ENCODE measurements around the gene CELA3A. TPM values are rescaled to one million over a fixed set of nuclear protein-coding genes. Genes with fewer than 3 reads are reported as not detected.
"Not testable (repeated sequence)": the region's sequence is repeated elsewhere in the genome, so short reads cannot be mapped to it uniquely, and the experiment has no call there.

Gene CELA3A
- total RNA-seq, 3 donors from 2014 or later (not counting 1 experiment from before 2014, with no cell fraction given): not detected

GRCh38 chr1:21970523-21970922, 30.9 kb upstream of the CELA3A start:
- H3K27me3 Mint-ChIP-seq (ENCODE audit: low read depth in 2 of 2); H3K4me1 ChIP-seq (ENCODE audit: control insufficient read depth, insufficient read depth, low read length); H3K9me3 ChIP-seq (ENCODE audit: control insufficient read depth, insufficient read depth, low read length); H3K4me1 Mint-ChIP-seq; H3K4me3 Mint-ChIP-seq; intact Hi-C loops (cut with micrococcal nuclease); ATAC-seq; H3K9me3 Mint-ChIP-seq; DNase-seq; H3K27me3 ChIP-seq (ENCODE audit: control insufficient read depth, insufficient read depth, low read length); H3K36me3 ChIP-seq (ENCODE audit: control insufficient read depth, insufficient read depth, low read length); H3K36me3 Mint-ChIP-seq; H3K27ac ChIP-seq (ENCODE audit: low read length); H3K27ac Mint-ChIP-seq; H3K4me3 ChIP-seq (ENCODE audit: low read length): not testable (repeated sequence)
- 81% methylated on average over 3 of the region's 4 CpGs for WGBS (ENCODE audit: insufficient coverage)

GRCh38 chr1:21972973-21973441, 28.4 kb upstream of the CELA3A start:
- H3K4me1 Mint-ChIP-seq: not testable (repeated sequence)

GRCh38 chr1:21973948-21974347, 27.5 kb upstream of the CELA3A start:
- H3K36me3 ChIP-seq (ENCODE audit: control insufficient read depth, insufficient read depth, low read length); H3K27me3 Mint-ChIP-seq (ENCODE audit: low read depth in 2 of 2); H3K9me3 Mint-ChIP-seq; H3K9me3 ChIP-seq (ENCODE audit: control insufficient read depth, insufficient read depth, low read length); DNase-seq; H3K27ac ChIP-seq (ENCODE audit: low read length); H3K36me3 Mint-ChIP-seq; H3K27me3 ChIP-seq (ENCODE audit: control insufficient read depth, insufficient read depth, low read length); H3K4me3 Mint-ChIP-seq; ATAC-seq; H3K4me3 ChIP-seq (ENCODE audit: low read length); H3K4me1 ChIP-seq (ENCODE audit: control insufficient read depth, insufficient read depth, low read length); intact Hi-C loops (cut with micrococcal nuclease); H3K4me1 Mint-ChIP-seq; H3K27ac Mint-ChIP-seq: not testable (repeated sequence)
- 87% methylated on average over 6 of the region's 8 CpGs for WGBS (ENCODE audit: insufficient coverage)

More at GRCh38 chr1:21972973-21973441, 28.4 kb upstream of the CELA3A start:
- H3K27ac Mint-ChIP-seq; intact Hi-C loops (cut with micrococcal nuclease); H3K27me3 ChIP-seq (ENCODE audit: control insufficient read depth, insufficient read depth, low read length); H3K27ac ChIP-seq (ENCODE audit: low read length); H3K36me3 Mint-ChIP-seq; H3K4me3 ChIP-seq (ENCODE audit: low read length); H3K27me3 Mint-ChIP-seq (ENCODE audit: low read depth in 2 of 2); H3K9me3 Mint-ChIP-seq; H3K36me3 ChIP-seq (ENCODE audit: control insufficient read depth, insufficient read depth, low read length); H3K4me3 Mint-ChIP-seq; H3K9me3 ChIP-seq (ENCODE audit: control insufficient read depth, insufficient read depth, low read length); H3K4me1 ChIP-seq (ENCODE audit: control insufficient read depth, insufficient read depth, low read length); ATAC-seq; DNase-seq: not testable (repeated sequence)
- 88% methylated on average over 1 of the region's 2 CpGs for WGBS (ENCODE audit: insufficient coverage)

GRCh38 chr1:21974699-21975098, 26.8 kb upstream of the CELA3A start:
- H3K36me3 Mint-ChIP-seq; H3K4me3 ChIP-seq (ENCODE audit: low read length); intact Hi-C loops (cut with micrococcal nuclease); H3K4me1 ChIP-seq (ENCODE audit: control insufficient read depth, insufficient read depth, low read length); H3K27me3 ChIP-seq (ENCODE audit: control insufficient read depth, insufficient read depth, low read length); H3K27ac ChIP-seq (ENCODE audit: low read length); H3K4me1 Mint-ChIP-seq; H3K9me3 ChIP-seq (ENCODE audit: control insufficient read depth, insufficient read depth, low read length); DNase-seq; H3K27me3 Mint-ChIP-seq (ENCODE audit: low read depth in 2 of 2); H3K27ac Mint-ChIP-seq; H3K4me3 Mint-ChIP-seq; ATAC-seq; H3K9me3 Mint-ChIP-seq; H3K36me3 ChIP-seq (ENCODE audit: control insufficient read depth, insufficient read depth, low read length): not testable (repeated sequence)
- 40% methylated on average over 1 of the region's 6 CpGs for WGBS (ENCODE audit: insufficient coverage)

GRCh38 chr1:21975296-21975695, 26.2 kb upstream of the CELA3A start:
- WGBS (ENCODE audit: insufficient coverage): 92% methylated on average over 4 of the region's 9 CpGs
- H3K27me3 Mint-ChIP-seq (ENCODE audit: low read depth in 2 of 2); H3K27ac Mint-ChIP-seq: not testable (repeated sequence)

GRCh38 chr1:21976703-21977239, 24.7 kb upstream of the CELA3A start, which contains the start of gene CELA3B:
Gene CELA3B, plus strand, starts transcription at chr1:21977022. Its CDS starts 18 bp downstream, at chr1:21977040.
- H3K4me1 ChIP-seq (ENCODE audit: control insufficient read depth, insufficient read depth, low read length); H3K4me3 Mint-ChIP-seq; intact Hi-C loops (cut with micrococcal nuclease); H3K36me3 Mint-ChIP-seq; H3K27me3 ChIP-seq (ENCODE audit: control insufficient read depth, insufficient read depth, low read length); H3K27ac Mint-ChIP-seq; H3K9me3 ChIP-seq (ENCODE audit: control insufficient read depth, insufficient read depth, low read length); H3K9me3 Mint-ChIP-seq; H3K4me3 ChIP-seq (ENCODE audit: low read length); H3K27ac ChIP-seq (ENCODE audit: low read length); DNase-seq; H3K27me3 Mint-ChIP-seq (ENCODE audit: low read depth in 2 of 2); H3K36me3 ChIP-seq (ENCODE audit: control insufficient read depth, insufficient read depth, low read length); H3K4me1 Mint-ChIP-seq; ATAC-seq: not testable (repeated sequence)
- 93% methylated on average over 9 of the region's 9 CpGs for WGBS (ENCODE audit: insufficient coverage)

More at GRCh38 chr1:21975296-21975695, 26.2 kb upstream of the CELA3A start:
- H3K4me1 ChIP-seq (ENCODE audit: control insufficient read depth, insufficient read depth, low read length); H3K9me3 Mint-ChIP-seq; DNase-seq; H3K36me3 Mint-ChIP-seq; H3K9me3 ChIP-seq (ENCODE audit: control insufficient read depth, insufficient read depth, low read length); H3K27ac ChIP-seq (ENCODE audit: low read length); H3K4me3 Mint-ChIP-seq; H3K36me3 ChIP-seq (ENCODE audit: control insufficient read depth, insufficient read depth, low read length); intact Hi-C loops (cut with micrococcal nuclease); H3K4me1 Mint-ChIP-seq; ATAC-seq; H3K27me3 ChIP-seq (ENCODE audit: control insufficient read depth, insufficient read depth, low read length); H3K4me3 ChIP-seq (ENCODE audit: low read length): not testable (repeated sequence)

GRCh38 chr1:21978209-21978608, 23.2 kb upstream of the CELA3A start:
- 90% methylated on average over 11 of the region's 11 CpGs for WGBS (ENCODE audit: insufficient coverage)

GRCh38 chr1:21980515-21981220, 20.8 kb upstream of the CELA3A start:
- intact Hi-C loops (cut with micrococcal nuclease): not testable (repeated sequence)

More at GRCh38 chr1:21978209-21978608, 23.2 kb upstream of the CELA3A start:
- H3K4me3 Mint-ChIP-seq; H3K4me1 Mint-ChIP-seq; intact Hi-C loops (cut with micrococcal nuclease); ATAC-seq; H3K4me3 ChIP-seq (ENCODE audit: low read length); H3K27me3 Mint-ChIP-seq (ENCODE audit: low read depth in 2 of 2); H3K36me3 ChIP-seq (ENCODE audit: control insufficient read depth, insufficient read depth, low read length); H3K27ac Mint-ChIP-seq; H3K27ac ChIP-seq (ENCODE audit: low read length); H3K4me1 ChIP-seq (ENCODE audit: control insufficient read depth, insufficient read depth, low read length); H3K36me3 Mint-ChIP-seq; H3K27me3 ChIP-seq (ENCODE audit: control insufficient read depth, insufficient read depth, low read length); DNase-seq; H3K9me3 Mint-ChIP-seq; H3K9me3 ChIP-seq (ENCODE audit: control insufficient read depth, insufficient read depth, low read length): not testable (repeated sequence)

More at GRCh38 chr1:21980515-21981220, 20.8 kb upstream of the CELA3A start:
- not testable (repeated sequence) for DNase-seq; H3K4me1 ChIP-seq (ENCODE audit: control insufficient read depth, insufficient read depth, low read length); H3K36me3 ChIP-seq (ENCODE audit: control insufficient read depth, insufficient read depth, low read length); H3K4me3 Mint-ChIP-seq; H3K27me3 Mint-ChIP-seq (ENCODE audit: low read depth in 2 of 2); H3K4me1 Mint-ChIP-seq; H3K27ac Mint-ChIP-seq; H3K4me3 ChIP-seq (ENCODE audit: low read length); H3K27ac ChIP-seq (ENCODE audit: low read length); ATAC-seq; H3K36me3 Mint-ChIP-seq; H3K9me3 ChIP-seq (ENCODE audit: control insufficient read depth, insufficient read depth, low read length); H3K27me3 ChIP-seq (ENCODE audit: control insufficient read depth, insufficient read depth, low read length); H3K9me3 Mint-ChIP-seq
- WGBS (ENCODE audit: insufficient coverage): 77% methylated on average over 16 of the region's 21 CpGs

Data from natural killer cell (primary cell).